Left lung (tissue), 10 donors: ENCODE measurements around the gene NFIL3. TPM values are rescaled to one million over a fixed set of nuclear protein-coding genes. Genes with fewer than 3 reads are reported as not detected.

Experiments used
- ATAC-seq: fragments of 200-7000 bp; cut with Tn5 transposase; one replicate; pipeline ENCODE4 v1.9.1; 2020; ENCODE audit warnings: moderate library complexity
- DNase-seq, 4 donors: peaks; one replicate each; pipeline ENCODE4 v3.0.0-alpha.2; 2013 to 2020
- H3K27ac ChIP-seq, 2 donors: fragments of 200-600 bp; sonication (generic) in 1 of 2; one replicate each; pipeline versions ENCODE4 v1.5.0 to v1.8.0; 2020 to 2021
- H3K27me3 ChIP-seq, 2 donors: fragments of 200-600 bp; sonication (generic) in 1 of 2; one replicate each; pipeline versions ENCODE4 v1.5.0 to v1.8.0; 2020 to 2021
- H3K36me3 ChIP-seq, 2 donors: fragments of 200-600 bp; sonication (generic) in 1 of 2; one replicate each; pipeline versions ENCODE4 v1.5.0 to v1.8.0; 2020 to 2021
- H3K4me1 ChIP-seq, 2 donors: fragments of 200-600 bp; one replicate each; pipeline ENCODE4 v1.8.0; 2021
- H3K4me3 ChIP-seq, 2 donors: fragments of 200-600 bp; sonication (generic) in 1 of 2; one replicate each; pipeline versions ENCODE4 v1.5.0 to v1.8.0; 2020 to 2021; ENCODE audit warnings: mild to moderate bottlenecking in 1 of 2
- H3K9me3 ChIP-seq, 2 donors: fragments of 200-600 bp; sonication (generic) in 1 of 2; one replicate each; pipeline versions ENCODE4 v1.5.0 to v1.8.0; 2020 to 2021
- CTCF ChIP-seq, 2 donors: fragments of 200-600 bp; sonication (generic) in 1 of 2; IDR thresholded peaks; one replicate each; pipeline versions ENCODE4 v1.5.0 to v1.8.0; 2021; ENCODE audit warnings: antibody characterized with exemption in 2 of 2
- intact Hi-C, 2 donors: fragments of 100-400 bp; cut with DNase I; formaldehyde crosslinking; loops; one replicate each; pipeline versions ENCODE4 v1.11.2 to v1.14.2; 2022
- polyA plus RNA-seq, 6 donors: library from polyadenylated mRNA; unstranded; fragments of 120-200 nt; gene quantifications; one replicate each; pipeline ENCODE4 v1.2.1, GENCODE V29; 2013; ENCODE audit not compliant: insufficient read length in 6 of 6
- total RNA-seq, 2 donors: library from RNA; stranded (reverse); fragmentation: NEBNext Ultra II Directional; extraction: Animal tissue kit (Norgen Biotek cat#: 25700); gene quantifications; one replicate each; pipeline ENCODE4 v1.2.1, GENCODE V29; 2021
- donor health status: DM: no; HTN: yes; CAD: no.
- donor health status: DM: no; HTN: no; CAD: no.

The NFIL3 gene
- total and polyA plus RNA-seq, 8 donors = 27.8 to 52.8 (median 44.0) TPM

DNA sequence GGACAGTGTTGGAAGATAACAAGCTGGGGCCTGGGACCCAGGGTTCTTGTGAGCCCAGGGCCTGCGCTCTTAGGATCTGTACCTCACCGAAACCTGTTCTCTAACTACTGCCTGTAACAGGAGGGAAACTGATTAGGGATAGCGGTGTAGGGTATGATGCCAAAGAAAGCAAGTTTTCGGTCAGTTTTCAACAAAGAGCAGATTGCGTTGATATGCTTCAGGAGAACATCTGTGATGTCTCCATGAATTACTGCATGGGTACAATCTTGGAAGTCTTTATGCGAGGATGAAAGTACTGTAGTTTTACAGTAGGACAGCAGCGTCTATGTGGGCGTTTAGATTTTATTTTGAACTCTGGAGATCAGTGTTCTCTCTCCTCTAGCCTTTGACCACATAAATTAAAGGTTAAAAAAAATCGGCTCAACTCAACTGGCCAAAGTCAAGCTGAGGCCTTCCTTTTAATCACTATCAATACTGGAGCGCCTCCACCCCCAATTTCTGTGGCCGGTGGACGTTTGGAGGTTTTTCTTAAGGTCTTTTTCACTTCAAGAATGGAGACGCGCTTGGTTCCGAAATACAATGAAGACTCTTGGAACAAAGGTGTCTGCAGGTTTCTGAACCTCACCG is 3.0 kb downstream of the NFIL3 start:
- Histone ChIP-seq H3K4me3 (peak overlapping the region; percentile 54 to 74), H3K27ac (peak overlapping the region; percentile 91 to 97), H3K36me3 (no peaks in the 10 kb centered on the region), H3K27me3 (no peaks in the 10 kb centered on the region), H3K9me3 (no peaks in the 10 kb centered on the region), H3K4me1 (peaks cover 29 to 75% of the 10 kb centered on the region in 2 donors)
- DNase-seq (no peak), ATAC-seq (no peak)
- no peak for TF ChIP-seq CTCF (IDR thresholded peaks at IDR 0.05)
- intact Hi-C loops = no loop called here

GRCh38 chr9:91419222-91420191 is 4.1 kb downstream of the NFIL3 start:
- Histone ChIP-seq H3K4me3 (peak overlapping the region in 1 of 2 donors; percentile 3), H3K36me3 (no peaks in the 10 kb centered on the region), H3K27me3 (no peaks in the 10 kb centered on the region), H3K4me1 (peaks cover 29 to 75% of the 10 kb centered on the region in 2 donors), H3K27ac (peak overlapping the region; percentile 91 to 97), H3K9me3 (no peaks in the 10 kb centered on the region)
- TF ChIP-seq CTCF (IDR thresholded peaks at IDR 0.05) = no peak
- DNase-seq (peak in 2 of 4 donors; percentile 68 to 77), ATAC-seq (peak; percentile 22)
- intact Hi-C loops = no loop called here

GRCh38 chr9:91418215-91418610 is 5.4 kb downstream of the NFIL3 start:
- no peak for ATAC-seq
- Histone ChIP-seq H3K4me3 (no peak overlapping the region), H3K27ac (peak overlapping the region; percentile 91 to 97), H3K4me1 (peaks cover 29 to 87% of the 10 kb centered on the region in 2 donors), H3K27me3 (no peaks in the 10 kb centered on the region), H3K9me3 (no peaks in the 10 kb centered on the region), H3K36me3 (no peaks in the 10 kb centered on the region)
- intact Hi-C loops = no loop called here
- no peak for TF ChIP-seq CTCF (IDR thresholded peaks at IDR 0.05)
- no peak for DNase-seq

DNA sequence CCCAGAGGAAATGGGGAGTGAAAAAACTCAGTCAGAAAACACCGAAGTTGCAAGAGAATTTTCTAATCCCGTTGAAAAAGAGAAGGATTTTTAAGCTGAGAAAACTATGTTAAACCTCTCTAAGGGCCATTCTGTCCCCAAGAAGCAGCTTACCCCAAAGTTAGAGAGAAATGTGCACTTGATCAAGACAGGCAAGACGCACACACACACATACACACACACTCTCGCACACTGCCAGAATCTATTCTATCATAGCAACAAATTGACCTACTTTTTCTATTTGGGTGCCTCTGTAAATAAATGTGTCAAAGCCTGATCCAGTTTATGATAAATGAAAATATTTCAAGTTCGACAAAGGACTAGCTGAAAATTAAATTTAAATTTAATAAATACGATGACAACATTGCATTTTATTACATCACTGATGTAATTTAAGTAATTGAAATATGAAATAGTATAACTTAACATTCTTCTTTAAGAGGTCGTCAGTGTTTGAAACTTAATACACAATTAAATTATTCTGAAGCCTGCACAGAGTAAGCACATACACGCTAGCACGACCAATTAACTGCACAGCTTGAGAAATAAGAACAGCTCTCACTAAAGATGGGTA is 5.9 kb downstream of the NFIL3 start:
- Histone ChIP-seq H3K4me3 (no peak overlapping the region), H3K36me3 (no peaks in the 10 kb centered on the region), H3K27ac (peak overlapping the region in 1 of 2 donors; percentile 97), H3K4me1 (peaks cover 29 to 92% of the 10 kb centered on the region in 2 donors), H3K9me3 (no peaks in the 10 kb centered on the region), H3K27me3 (no peaks in the 10 kb centered on the region)
- intact Hi-C loops = no loop called here
- no peak for ATAC-seq
- DNase-seq = no peak
- TF ChIP-seq CTCF (IDR thresholded peaks at IDR 0.05) = no peak
